ENCODE results near the gene BLCAP.

BLCAP gene

GRCh38 chr20:37564388-37565133 is 36.9 kb upstream of the BLCAP start:
- H3K27ac ChIP-seq: no peak overlapping the region
- DNase-seq (ENCODE audit: low spot score): peak; percentile 84
- CTCF ChIA-PET: interaction anchor here (0.5 to 5.4 kb wide), 73 partner anchors 9 to 1355 kb away, joined by 3 to 35 read pairs (median 3); no protein-coding TSS in a partner anchor
- TF ChIP-seq CTCF (conservative IDR thresholded peaks at IDR 0.05; ENCODE audit: low read depth): peak; percentile 99
- POLR2A ChIA-PET (ENCODE audit: low non-redundant PET): no interaction called here

- TF ChIP-seq CTCF (conservative IDR thresholded peaks at IDR 0.05; ENCODE audit: low read depth): no peak
- H3K27ac ChIP-seq: no peak overlapping the region
- ChIA-PET POLR2A (ENCODE audit: low non-redundant PET) (no interaction called here), CTCF (interaction anchor here (0.6 to 5.4 kb wide), 55 partner anchors 9 to 908 kb away, joined by 3 to 35 read pairs (median 4); no protein-coding TSS in a partner anchor)
- DNase-seq (ENCODE audit: low spot score): no peak
Measured at GRCh38 chr20:37564016-37564387, 36.3 kb upstream of the BLCAP start.

GRCh38 chr20:37562695-37563480 is 35.2 kb upstream of the BLCAP start:
- no peak overlapping the region for H3K27ac ChIP-seq
- ChIA-PET POLR2A (ENCODE audit: low non-redundant PET) (no interaction called here), CTCF (interaction anchor here (2.5 to 5.4 kb wide), 2 partner anchors 8 to 658 kb away, joined by 19 to 35 read pairs; no protein-coding TSS in a partner anchor)

GRCh38 chr20:37560629-37561028 is 33.0 kb upstream of the BLCAP start:
- ChIA-PET CTCF (no interaction called here), POLR2A (ENCODE audit: low non-redundant PET) (no interaction called here)
- no peak overlapping the region for H3K27ac ChIP-seq
- DNase-seq (ENCODE audit: low spot score): no peak
- no peak for TF ChIP-seq CTCF (conservative IDR thresholded peaks at IDR 0.05; ENCODE audit: low read depth)

More at GRCh38 chr20:37562695-37563480, 35.2 kb upstream of the BLCAP start:
- no peak for DNase-seq (ENCODE audit: low spot score)
- TF ChIP-seq CTCF (conservative IDR thresholded peaks at IDR 0.05; ENCODE audit: low read depth): no peak

- no peak for TF ChIP-seq CTCF (conservative IDR thresholded peaks at IDR 0.05; ENCODE audit: low read depth)
- CTCF ChIA-PET: interaction anchor here (1.2 kb wide), 1 partner anchor 433 kb away, joined by 5 read pairs; no protein-coding TSS in a partner anchor
Measured at GRCh38 chr20:37559312-37560027, 31.8 kb upstream of the BLCAP start.

GRCh38 chr20:37558779-37559178 is 31.1 kb upstream of the BLCAP start:
- no peak overlapping the region for H3K27ac ChIP-seq
- ChIA-PET CTCF (no interaction called here), POLR2A (ENCODE audit: low non-redundant PET) (no interaction called here)
- TF ChIP-seq CTCF (conservative IDR thresholded peaks at IDR 0.05; ENCODE audit: low read depth): no peak
- no peak for DNase-seq (ENCODE audit: low spot score)

More at GRCh38 chr20:37559312-37560027, 31.8 kb upstream of the BLCAP start:
- H3K27ac ChIP-seq: no peak overlapping the region
- POLR2A ChIA-PET (ENCODE audit: low non-redundant PET): no interaction called here
- no peak for DNase-seq (ENCODE audit: low spot score)

All from RWPE1 (cell line).